ENCODE measurements around the gene RNF135.

DNA sequence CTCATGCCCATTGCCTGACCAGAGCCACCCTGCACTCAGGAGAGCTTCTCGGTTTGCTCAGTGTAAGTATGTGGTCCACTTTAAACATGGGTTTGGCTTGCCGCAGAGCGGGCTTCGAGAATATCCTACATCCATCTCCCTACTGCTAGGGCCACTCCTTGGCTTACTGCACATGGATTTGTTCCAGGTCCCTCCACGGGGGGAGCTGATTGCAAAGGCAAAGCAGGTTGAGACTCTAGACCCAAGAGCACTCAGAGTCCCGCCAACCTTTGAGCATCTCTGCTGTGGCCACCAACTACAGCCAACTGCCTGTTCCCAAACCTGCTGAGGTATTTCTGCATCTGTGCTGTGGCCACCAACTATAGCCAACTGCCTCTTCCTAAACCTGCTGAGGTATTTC is 26.4 kb downstream of the RNF135 start:
- TF ChIP-seq, protein P1, sequence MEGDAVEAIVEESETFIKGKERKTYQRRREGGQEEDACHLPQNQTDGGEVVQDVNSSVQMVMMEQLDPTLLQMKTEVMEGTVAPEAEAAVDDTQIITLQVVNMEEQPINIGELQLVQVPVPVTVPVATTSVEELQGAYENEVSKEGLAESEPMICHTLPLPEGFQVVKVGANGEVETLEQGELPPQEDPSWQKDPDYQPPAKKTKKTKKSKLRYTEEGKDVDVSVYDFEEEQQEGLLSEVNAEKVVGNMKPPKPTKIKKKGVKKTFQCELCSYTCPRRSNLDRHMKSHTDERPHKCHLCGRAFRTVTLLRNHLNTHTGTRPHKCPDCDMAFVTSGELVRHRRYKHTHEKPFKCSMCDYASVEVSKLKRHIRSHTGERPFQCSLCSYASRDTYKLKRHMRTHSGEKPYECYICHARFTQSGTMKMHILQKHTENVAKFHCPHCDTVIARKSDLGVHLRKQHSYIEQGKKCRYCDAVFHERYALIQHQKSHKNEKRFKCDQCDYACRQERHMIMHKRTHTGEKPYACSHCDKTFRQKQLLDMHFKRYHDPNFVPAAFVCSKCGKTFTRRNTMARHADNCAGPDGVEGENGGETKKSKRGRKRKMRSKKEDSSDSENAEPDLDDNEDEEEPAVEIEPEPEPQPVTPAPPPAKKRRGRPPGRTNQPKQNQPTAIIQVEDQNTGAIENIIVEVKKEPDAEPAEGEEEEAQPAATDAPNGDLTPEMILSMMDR (conservative IDR thresholded peaks at IDR 0.05; ENCODE audit: low read length), result no peak
- TF ChIP-seq EZH2phosphoT487 (IDR thresholded peaks at IDR 0.05; ENCODE audit: borderline replicate concordance, low read depth, low read length), result no peak

All from OCI-LY7 (cell line).